Ovary (tissue), 9 donors: ENCODE data around the gene COL11A2. TPM values are rescaled to one million over a fixed set of nuclear protein-coding genes. Genes with fewer than 3 reads are reported as not detected.
A peak's percentile ranks its signal among the peaks of the same experiment; 100 is the strongest.

Source experiments
- DNase-seq, 5 donors: peaks; one replicate each; pipeline ENCODE4 v3.0.0-alpha.2; 2019 to 2020
- H3K27ac ChIP-seq, 2 donors: fragments of 200-600 bp; one replicate each; pipeline versions ENCODE4 v1.5.1 to v1.8.0; 2019 to 2022
- H3K27me3 ChIP-seq: fragments of 200-600 bp; one replicate; pipeline ENCODE4 v1.8.0; 2022
- H3K36me3 ChIP-seq: fragments of 200-600 bp; sonication (generic); one replicate; pipeline ENCODE4 v1.5.1; 2019
- H3K4me1 ChIP-seq: one replicate; pipeline ENCODE4 v1.8.1; 2013; ENCODE audit warnings: mild to moderate bottlenecking, moderate library complexity; ENCODE audit not compliant: insufficient read depth
- H3K4me3 ChIP-seq: fragments of 200-600 bp; sonication (generic); one replicate; pipeline ENCODE4 v1.5.1; 2017
- H3K9me3 ChIP-seq, 2 donors: fragments of 200-600 bp in 1 of 2; sonication (generic) in 1 of 2; one replicate each; pipeline versions ENCODE4 v1.5.1 to v1.8.1; 2013 to 2019; ENCODE audit warnings: mild to moderate bottlenecking in 1 of 2, moderate library complexity in 1 of 2
- EP300 ChIP-seq: sonication (generic); formaldehyde crosslinking; IDR thresholded peaks from one replicate; pipeline ENCODE4 v1.6.1; 2017; ENCODE audit warnings: antibody characterized with exemption
- POLR2A ChIP-seq: fragments of 450-650 bp; IDR thresholded peaks from one replicate; pipeline ENCODE4 v1.6.1; 2017; ENCODE audit warnings: antibody characterized with exemption, mild to moderate bottlenecking, moderate library complexity
- WGBS, 3 donors: extraction: QIAGEN DNeasy Blood & Tissue Kit in 1 of 3; methylation state at CpG; one replicate each; pipeline versions ENCODE4 v1.1.5 to v1.1.7; 2013 to 2017; 5-methylcytosine and 5-hydroxymethylcytosine counted together
- intact Hi-C, 4 donors: fragments of 100-400 bp; cut with DNase I; formaldehyde crosslinking; loops; one replicate each; pipeline versions ENCODE4 v1.11.0 to v1.15.1; 2022 to 2023
- polyA plus RNA-seq, 2 donors: library from polyadenylated mRNA; stranded (reverse); fragments of 200-250 nt in 1 of 2; fragments of 350-450 nt in 1 of 2; fragmentation: Illumina TruSeq in 1 of 2; extraction: RNeasy Lipid Tissue Mini Kit (QIAGEN cat#74804) in 1 of 2; gene quantifications; one replicate each; pipeline ENCODE4 v1.2.3, GENCODE V29; 2013 to 2014
- total RNA-seq, 7 donors: library from RNA; depleted of rRNA in 2 of 7; stranded (reverse); fragments of >200 nt in 2 of 7; fragmentation: NEBNext Ultra II Directional in 3 of 7; extraction: Animal tissue kit (Norgen Biotek cat#: 25700) in 3 of 7; gene quantifications; one replicate each; pipeline versions ENCODE4 v1.1.0 to v1.2.4, GENCODE V29; 2016 to 2023
- TF ChIP-seq, protein P1 (sequence below), 3 donors: fragments of 450-650 bp in 2 of 3; fragments of 200-600 bp in 1 of 3; IDR thresholded peaks; one replicate each; pipeline versions ENCODE4 v1.5.1 to v1.8.0; 2016 to 2022; ENCODE audit warnings: antibody characterized with exemption in 3 of 3, mild to moderate bottlenecking in 1 of 3
- donor health status: DM: no; HTN: no; CAD: no; lungs with moderate emphysema.
- donor health status: DM: no; HTN: no; CAD: no.
- donor health status: Bipolar disorder and iron deficiency.
- donor health status: DM: yes; HTN: yes; CAD: no.
- donor health status: DM: no; HTN: no; CAD: no.
- donor health status: DM: yes; HTN: yes; CAD: no.

The COL11A2 gene
- total and polyA plus RNA-seq, 9 donors, result 0.52 to 1.2 (median 0.92) TPM

- 79% methylated on average over 18 of the region's 18 CpGs for WGBS, 3 donors
- DNase-seq, result no peak
- Histone ChIP-seq H3K4me3 (no peak overlapping the region), H3K4me1 (peaks cover 15% of the 10 kb centered on the region), H3K9me3 (no peaks in the 10 kb centered on the region), H3K27me3 (no peaks in the 10 kb centered on the region), H3K36me3 (no peaks in the 10 kb centered on the region), H3K27ac (no peak overlapping the region)
- TF ChIP-seq EP300 (no peak), POLR2A (no peak)
- TF ChIP-seq, protein P1, sequence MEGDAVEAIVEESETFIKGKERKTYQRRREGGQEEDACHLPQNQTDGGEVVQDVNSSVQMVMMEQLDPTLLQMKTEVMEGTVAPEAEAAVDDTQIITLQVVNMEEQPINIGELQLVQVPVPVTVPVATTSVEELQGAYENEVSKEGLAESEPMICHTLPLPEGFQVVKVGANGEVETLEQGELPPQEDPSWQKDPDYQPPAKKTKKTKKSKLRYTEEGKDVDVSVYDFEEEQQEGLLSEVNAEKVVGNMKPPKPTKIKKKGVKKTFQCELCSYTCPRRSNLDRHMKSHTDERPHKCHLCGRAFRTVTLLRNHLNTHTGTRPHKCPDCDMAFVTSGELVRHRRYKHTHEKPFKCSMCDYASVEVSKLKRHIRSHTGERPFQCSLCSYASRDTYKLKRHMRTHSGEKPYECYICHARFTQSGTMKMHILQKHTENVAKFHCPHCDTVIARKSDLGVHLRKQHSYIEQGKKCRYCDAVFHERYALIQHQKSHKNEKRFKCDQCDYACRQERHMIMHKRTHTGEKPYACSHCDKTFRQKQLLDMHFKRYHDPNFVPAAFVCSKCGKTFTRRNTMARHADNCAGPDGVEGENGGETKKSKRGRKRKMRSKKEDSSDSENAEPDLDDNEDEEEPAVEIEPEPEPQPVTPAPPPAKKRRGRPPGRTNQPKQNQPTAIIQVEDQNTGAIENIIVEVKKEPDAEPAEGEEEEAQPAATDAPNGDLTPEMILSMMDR (IDR thresholded peaks at IDR 0.05), result no peak
- intact Hi-C loops, result no loop called here
Measured at GRCh38 chr6:33211666-33212422, 19.6 kb upstream of the COL11A2 start.

DNA sequence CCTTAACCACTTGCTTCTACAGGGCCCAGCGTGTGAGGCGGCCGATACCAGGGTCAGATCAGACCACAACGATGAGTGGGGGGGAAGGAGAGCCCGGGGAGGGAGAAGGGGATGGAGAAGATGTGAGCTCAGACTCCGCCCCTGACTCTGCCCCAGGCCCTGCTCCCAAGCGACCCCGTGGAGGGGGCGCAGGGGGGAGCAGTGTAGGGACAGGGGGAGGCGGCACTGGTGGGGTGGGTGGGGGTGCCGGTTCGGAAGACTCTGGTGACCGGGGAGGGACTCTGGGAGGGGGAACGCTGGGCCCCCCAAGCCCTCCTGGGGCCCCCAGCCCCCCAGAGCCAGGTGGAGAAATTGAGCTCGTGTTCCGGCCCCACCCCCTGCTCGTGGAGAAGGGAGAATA is 18.9 kb upstream of the COL11A2 start:
- WGBS, 3 donors, result 70 to 74% (median 73%) methylated on average over 17 of the region's 17 CpGs
- TF ChIP-seq, protein P1 (IDR thresholded peaks at IDR 0.05), result no peak
- TF ChIP-seq EP300 (no peak), POLR2A (no peak)
- DNase-seq, result no peak

GRCh38 chr6:33209856-33210255 is 17.6 kb upstream of the COL11A2 start:
- Histone ChIP-seq H3K27ac (no peak overlapping the region), H3K36me3 (no peaks in the 10 kb centered on the region), H3K27me3 (no peaks in the 10 kb centered on the region), H3K9me3 (no peaks in the 10 kb centered on the region), H3K4me1 (peaks cover 20% of the 10 kb centered on the region), H3K4me3 (no peak overlapping the region)
- intact Hi-C loops, result no loop called here
- DNase-seq, result no peak
- WGBS, 3 donors, result 87 to 92% (median 90%) methylated on average over 9 to 10 of the region's 10 CpGs
- TF ChIP-seq POLR2A (no peak), EP300 (no peak)
- TF ChIP-seq, protein P1 (IDR thresholded peaks at IDR 0.05), result no peak

More for the DNA sequence above, 18.9 kb upstream of the COL11A2 start:
- Histone ChIP-seq H3K36me3 (no peaks in the 10 kb centered on the region), H3K27ac (no peak overlapping the region), H3K4me1 (peaks cover 15% of the 10 kb centered on the region), H3K27me3 (no peaks in the 10 kb centered on the region), H3K4me3 (no peak overlapping the region), H3K9me3 (no peaks in the 10 kb centered on the region)
- intact Hi-C loops, result no loop called here

- TF ChIP-seq POLR2A, result peak; percentile 100
- TF ChIP-seq EP300, result no peak
- TF ChIP-seq, protein P1 (IDR thresholded peaks at IDR 0.05), result peak in 2 of 3 donors; percentile 20 to 43
- H3K36me3 ChIP-seq, result no peaks in the 10 kb centered on the region
- H3K9me3 ChIP-seq, result no peaks in the 10 kb centered on the region
- peaks cover 26% of the 10 kb centered on the region for H3K4me1 ChIP-seq
- WGBS, 3 donors, result 0 to 1% (median 1%) methylated on average over 66 to 85 of the region's 86 CpGs
- H3K27me3 ChIP-seq, result no peaks in the 10 kb centered on the region
- DNase-seq, result peak; percentile 88 to 94 (median 93)
- intact Hi-C loops, result no loop called here
- peak within 1 kb of the TSS; percentile 88 to 98 for H3K27ac ChIP-seq
- H3K4me3 ChIP-seq, result peak within 1 kb of the TSS; percentile 74
Measured at GRCh38 chr6:33208091-33208967, 16.1 kb upstream of the COL11A2 start, which contains the start of gene RING1. Gene RING1, plus strand, starts transcription at chr6:33208500. Its CDS starts 323 bp downstream, at chr6:33208823.
